C4-2B (cell line): ENCODE measurements around the gene HMG20B.
A peak's percentile ranks its signal among the peaks of the same experiment; 100 is the strongest.
"Not testable (repeated sequence)": the region's sequence is repeated elsewhere in the genome, so short reads cannot be mapped to it uniquely, and the experiment has no call there.

Experiments
- H3K27ac ChIP-seq: fragments of 450-650 bp; 2 replicates; pipeline ENCODE4 v1.5.1; 2017
- ZFX ChIP-seq: fragments of 450-650 bp; IDR thresholded peaks from 2 replicates; pipeline ENCODE4 v1.6.1; 2017
- TF ChIP-seq, protein P1 (sequence below): fragments of 450-650 bp; conservative IDR thresholded peaks from 2 replicates; pipeline ENCODE4 v1.5.1; 2017; ENCODE audit warnings: mild to moderate bottlenecking

The HMG20B gene

DNA sequence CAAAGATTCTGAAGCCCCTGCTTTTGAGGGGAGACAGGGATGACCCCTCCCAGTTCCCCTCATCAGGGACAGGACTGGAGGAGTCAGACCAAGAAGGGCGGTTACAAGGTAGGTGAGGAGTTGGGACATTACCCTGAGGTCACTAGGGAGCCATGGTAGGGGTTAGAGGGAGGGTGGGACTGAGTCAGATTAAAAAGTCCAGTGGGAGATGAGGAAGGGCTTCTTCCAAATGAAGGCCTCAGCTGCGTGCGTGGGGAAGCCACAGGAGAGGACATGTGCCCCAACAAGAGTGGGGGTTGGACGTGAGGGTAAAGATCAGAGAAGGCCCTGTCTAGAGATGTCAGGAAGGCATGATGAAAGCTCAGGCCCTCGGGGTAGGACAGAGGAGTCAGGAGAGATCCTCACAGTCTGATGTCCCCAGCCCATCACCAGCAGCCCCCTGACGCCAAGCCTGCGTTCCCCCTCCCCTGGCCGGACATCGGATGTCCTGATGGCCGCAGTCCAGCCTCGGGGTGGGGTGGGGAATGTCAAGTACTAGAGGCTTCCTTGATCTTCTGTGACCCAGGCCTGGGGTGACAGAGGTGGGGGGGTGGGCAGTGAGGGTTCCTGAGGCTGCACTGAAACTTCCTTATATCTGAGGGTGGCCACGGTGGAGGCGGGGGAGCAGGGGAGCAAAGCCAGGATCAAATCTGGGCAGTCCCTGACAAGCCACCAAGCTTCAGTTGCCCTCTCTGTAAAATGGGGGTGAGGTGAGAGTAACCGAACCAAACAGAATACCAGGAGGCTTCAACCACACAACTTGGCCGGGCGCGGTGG is 8.8 kb upstream of the HMG20B start:
- no peak overlapping the region for H3K27ac ChIP-seq
- no peak for TF ChIP-seq ZFX
- TF ChIP-seq, protein P1, sequence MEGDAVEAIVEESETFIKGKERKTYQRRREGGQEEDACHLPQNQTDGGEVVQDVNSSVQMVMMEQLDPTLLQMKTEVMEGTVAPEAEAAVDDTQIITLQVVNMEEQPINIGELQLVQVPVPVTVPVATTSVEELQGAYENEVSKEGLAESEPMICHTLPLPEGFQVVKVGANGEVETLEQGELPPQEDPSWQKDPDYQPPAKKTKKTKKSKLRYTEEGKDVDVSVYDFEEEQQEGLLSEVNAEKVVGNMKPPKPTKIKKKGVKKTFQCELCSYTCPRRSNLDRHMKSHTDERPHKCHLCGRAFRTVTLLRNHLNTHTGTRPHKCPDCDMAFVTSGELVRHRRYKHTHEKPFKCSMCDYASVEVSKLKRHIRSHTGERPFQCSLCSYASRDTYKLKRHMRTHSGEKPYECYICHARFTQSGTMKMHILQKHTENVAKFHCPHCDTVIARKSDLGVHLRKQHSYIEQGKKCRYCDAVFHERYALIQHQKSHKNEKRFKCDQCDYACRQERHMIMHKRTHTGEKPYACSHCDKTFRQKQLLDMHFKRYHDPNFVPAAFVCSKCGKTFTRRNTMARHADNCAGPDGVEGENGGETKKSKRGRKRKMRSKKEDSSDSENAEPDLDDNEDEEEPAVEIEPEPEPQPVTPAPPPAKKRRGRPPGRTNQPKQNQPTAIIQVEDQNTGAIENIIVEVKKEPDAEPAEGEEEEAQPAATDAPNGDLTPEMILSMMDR, result no peak

DNA sequence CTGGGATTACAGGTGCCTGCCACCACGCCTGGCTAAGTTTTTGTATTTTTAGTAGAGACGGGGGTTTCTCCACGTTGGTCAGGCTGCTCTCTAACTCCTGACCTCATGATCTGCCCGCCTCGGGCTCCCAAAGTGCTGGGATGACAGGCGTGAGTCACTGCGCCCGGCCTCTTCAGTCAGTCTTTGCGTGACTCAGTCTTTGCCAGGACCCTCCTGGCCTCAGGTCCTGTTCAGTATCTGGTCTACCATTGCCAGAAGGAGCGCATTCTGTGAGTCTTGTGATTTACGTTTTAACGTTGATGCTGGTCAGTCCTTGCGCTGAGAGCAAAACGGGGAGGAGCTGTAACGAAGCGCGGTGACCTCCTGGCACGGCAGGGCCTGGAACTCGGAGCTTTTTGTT is 7.6 kb upstream of the HMG20B start:
- TF ChIP-seq ZFX, result no peak
- TF ChIP-seq, protein P1, result no peak
- H3K27ac ChIP-seq, result no peak overlapping the region

DNA sequence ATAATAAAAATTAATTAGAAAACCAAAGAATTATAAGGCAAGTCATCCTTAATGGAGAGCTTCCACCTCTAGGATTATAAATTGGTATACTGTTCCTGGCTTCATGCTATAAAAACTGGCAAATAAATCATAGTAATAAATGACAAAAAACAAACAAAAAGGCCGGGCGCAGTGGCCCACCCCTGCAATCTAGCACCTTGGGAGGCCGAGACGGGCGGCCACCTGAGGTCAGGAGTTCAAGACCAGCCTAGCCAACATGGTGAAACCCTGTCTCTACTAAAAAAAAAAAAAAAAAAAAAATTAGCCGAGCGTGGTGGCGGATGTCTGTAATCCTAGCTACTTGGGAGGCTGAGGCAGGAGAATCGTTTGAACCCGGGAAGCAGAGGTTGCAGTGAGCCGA is 2.7 kb upstream of the HMG20B start:
- not testable (repeated sequence) for H3K27ac ChIP-seq

DNA sequence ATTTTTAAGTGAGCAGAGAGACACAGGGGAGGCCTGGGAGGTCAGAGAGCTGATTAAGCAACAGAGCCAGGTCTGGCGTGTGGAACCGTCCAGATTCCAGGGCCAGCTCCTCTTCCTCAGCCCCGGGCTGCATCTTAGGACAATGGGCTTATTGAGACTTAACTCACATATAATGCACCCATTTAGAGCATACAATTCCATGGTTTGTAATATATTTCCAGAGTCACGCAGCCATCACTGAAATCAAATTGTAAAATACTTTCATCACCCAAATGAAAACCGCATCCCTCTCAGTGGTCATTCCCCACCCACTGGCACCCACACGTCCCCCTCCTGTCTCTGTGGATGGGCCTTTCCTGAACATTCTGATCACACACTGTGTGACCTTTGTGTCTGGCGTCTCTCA is 2.1 kb upstream of the HMG20B start:
- peak overlapping the region; percentile 97; the same call in 1 of the 2 replicates for H3K27ac ChIP-seq
- TF ChIP-seq ZFX, result no peak
- TF ChIP-seq, protein P1, result no peak

DNA sequence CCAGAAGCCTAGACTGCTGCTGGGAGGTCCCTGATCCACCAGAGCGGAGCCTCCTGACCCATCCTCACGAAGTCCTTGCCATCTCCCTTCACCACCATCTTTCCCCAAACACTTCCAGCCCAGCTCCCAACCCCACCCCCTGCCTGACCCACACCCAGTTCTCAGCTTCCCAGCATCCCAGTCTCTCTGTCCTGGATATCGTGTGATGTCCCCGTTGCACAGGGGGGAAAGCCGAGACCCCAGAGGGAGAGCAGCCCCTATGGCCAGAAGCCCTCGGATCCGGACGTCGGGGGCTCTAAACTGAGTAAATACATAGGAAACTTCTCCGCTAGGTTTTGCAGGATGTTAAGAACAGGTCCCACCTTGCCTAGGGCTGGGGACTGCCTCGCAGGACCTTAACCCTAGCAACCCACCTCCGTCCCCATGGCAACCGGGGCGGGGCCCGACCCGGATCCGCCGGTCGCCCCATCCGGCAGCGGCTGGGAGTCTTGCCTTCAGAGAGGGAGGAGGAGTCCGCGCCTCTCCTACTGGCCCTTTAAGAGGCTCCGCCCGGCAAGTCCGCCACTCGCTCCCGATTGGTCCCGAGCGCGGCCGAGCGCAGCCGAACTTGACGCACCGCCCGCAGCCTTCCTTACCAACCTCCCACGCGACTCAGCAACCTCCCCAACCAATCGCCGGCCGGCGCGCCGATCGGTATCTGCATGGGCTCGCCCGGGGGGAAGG is 451 bp upstream of the HMG20B start:
- peak overlapping the region; percentile 97 for H3K27ac ChIP-seq
- TF ChIP-seq ZFX, result no peak
- TF ChIP-seq, protein P1, result no peak

DNA sequence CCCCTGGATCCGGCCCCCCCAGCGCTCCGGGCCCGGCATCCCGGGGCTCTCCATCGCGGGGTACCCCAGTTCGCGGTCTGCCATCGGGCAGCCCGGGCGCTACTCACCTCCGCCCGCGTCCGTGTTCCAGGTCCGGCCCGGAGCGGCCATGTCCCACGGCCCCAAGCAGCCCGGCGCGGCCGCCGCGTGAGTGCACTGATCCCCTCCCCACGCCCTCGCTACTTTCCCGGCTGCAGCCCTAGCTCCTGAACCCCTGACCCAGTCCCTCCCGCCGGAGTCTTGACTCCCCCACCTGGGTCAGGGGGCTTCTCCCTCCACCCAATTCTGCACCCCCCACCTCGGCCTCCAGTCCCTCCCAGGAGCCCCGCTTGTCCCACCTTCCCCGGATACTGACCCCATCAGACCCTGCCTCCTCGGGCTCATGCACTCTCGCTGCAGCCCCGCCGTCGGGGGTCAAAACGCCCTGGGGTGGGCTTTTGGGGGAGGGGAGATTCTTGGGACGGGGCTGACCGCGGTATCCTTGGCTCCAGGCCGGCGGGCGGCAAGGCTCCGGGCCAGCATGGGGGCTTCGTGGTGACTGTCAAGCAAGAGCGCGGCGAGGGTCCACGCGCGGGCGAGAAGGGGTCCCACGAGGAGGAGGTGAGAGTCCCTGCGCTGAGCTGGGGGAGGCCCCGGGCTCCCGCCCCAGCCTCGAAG is 566 bp downstream of the HMG20B start:
- peak overlapping the region; percentile 97 for H3K27ac ChIP-seq
- peak; percentile 72; the same call in 1 of the 2 replicates for TF ChIP-seq ZFX
- TF ChIP-seq, protein P1, result no peak

DNA sequence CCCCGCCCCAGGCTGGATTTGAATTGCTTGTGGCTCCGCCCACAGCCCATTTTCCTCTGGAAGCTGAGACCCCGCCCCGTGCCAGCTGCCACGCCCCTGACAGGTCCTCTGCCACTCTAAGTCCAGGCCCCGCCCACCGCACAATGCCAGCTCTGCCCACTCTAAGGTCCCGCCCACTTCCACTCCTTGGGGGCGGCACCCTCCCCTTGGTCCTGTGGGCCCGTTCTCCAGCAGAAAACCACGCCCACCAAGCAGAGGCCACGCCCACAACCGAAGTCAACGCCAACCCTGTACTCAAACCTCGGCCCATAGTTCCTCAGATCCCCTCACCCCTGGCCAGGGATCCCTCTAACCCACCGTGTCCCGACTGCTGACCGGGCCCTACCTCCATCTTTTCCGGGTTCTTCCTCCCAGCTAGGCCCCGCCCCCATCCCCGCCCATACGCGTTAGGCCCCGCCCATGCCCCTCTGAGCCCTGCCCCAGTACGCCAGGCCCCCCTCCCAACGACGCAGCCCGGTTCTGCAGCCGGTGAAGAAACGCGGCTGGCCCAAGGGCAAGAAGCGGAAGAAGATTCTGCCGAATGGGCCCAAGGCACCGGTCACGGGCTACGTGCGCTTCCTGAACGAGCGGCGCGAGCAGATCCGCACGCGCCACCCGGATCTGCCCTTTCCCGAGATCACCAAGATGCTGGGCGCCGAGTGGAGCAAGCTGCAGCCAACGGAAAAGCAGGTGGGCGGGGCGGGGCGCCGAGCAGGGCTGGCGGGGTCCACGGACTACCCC is 1.3 kb downstream of the HMG20B start:
- peak overlapping the region; percentile 97 for H3K27ac ChIP-seq
- TF ChIP-seq ZFX, result no peak
- TF ChIP-seq, protein P1, result no peak
